GM12878 (cell line): Measurements from ENCODE around the gene MAN2A2. TPM values are rescaled to one million over a fixed set of nuclear protein-coding genes. Genes with fewer than 3 reads are reported as not detected.
A peak's percentile ranks its signal among the peaks of the same experiment; 100 is the strongest.

Experiments
- BHLHE40 ChIP-seq, 2 experiments: fragments of 450-650 bp in 1 of 2; IDR thresholded peaks; 2 replicates each; pipeline ENCODE4 v1.6.1; 2011 to 2017; ENCODE audit warnings: low read depth in 2 of 2, borderline replicate concordance in 1 of 2, improper control_type of control experiment in 1 of 2, low read length in 1 of 2, mild to moderate bottlenecking in 1 of 2
- CEBPB ChIP-seq, 2 experiments: fragments of 150-350 bp in 1 of 2; IDR thresholded peaks; 2 replicates each; pipeline ENCODE4 v1.6.1; 2012 to 2014; ENCODE audit warnings: low read depth in 2 of 2, low read length in 2 of 2, borderline replicate concordance in 1 of 2, inconsistent platforms in 1 of 2
- CUX1 ChIP-seq: IDR thresholded peaks from 2 replicates; pipeline ENCODE4 v1.6.1; 2012; ENCODE audit warnings: improper control_type of control experiment, low read depth, low read length; ENCODE audit not compliant: insufficient replicate concordance
- EP300 ChIP-seq, 2 experiments: fragments of 150-350 bp in 1 of 2; IDR thresholded peaks; 2 replicates each; pipeline ENCODE4 v1.6.1; 2011 to 2012; ENCODE audit warnings: low read depth in 2 of 2, low read length in 2 of 2, borderline replicate concordance in 1 of 2, improper control_type of control experiment in 1 of 2, inconsistent platforms in 1 of 2; ENCODE audit not compliant: control insufficient read depth in 1 of 2
- EZH2 ChIP-seq: IDR thresholded peaks from 2 replicates; pipeline ENCODE4 v1.6.1; 2012; ENCODE audit warnings: low read depth, mild to moderate bottlenecking, control low read depth, inconsistent platforms, low read length, borderline replicate concordance; ENCODE audit not compliant: control insufficient read depth
- HDAC6 ChIP-seq: fragments of 200-600 bp; sonication (generic); IDR thresholded peaks from one replicate; pipeline ENCODE4 v1.8.0; 2017; ENCODE audit warnings: antibody characterized with exemption; ENCODE audit not compliant: unreplicated experiment
- IRF4 ChIP-seq: IDR thresholded peaks from 2 replicates; pipeline ENCODE4 v1.6.1; 2011; ENCODE audit warnings: low read depth, low read length
- JUND ChIP-seq: IDR thresholded peaks from 2 replicates; pipeline ENCODE4 v1.6.1; 2012; ENCODE audit warnings: low read depth, mild to moderate bottlenecking, low read length, improper control_type of control experiment, moderate library complexity
- MEF2A ChIP-seq: IDR thresholded peaks from 2 replicates; pipeline ENCODE4 v1.6.1; 2011; ENCODE audit warnings: low read depth, mild to moderate bottlenecking, low read length, moderate library complexity; ENCODE audit not compliant: insufficient read depth
- MLLT1 ChIP-seq: fragments of 450-650 bp; IDR thresholded peaks from 2 replicates; pipeline ENCODE4 v1.6.1; 2016; ENCODE audit warnings: mild to moderate bottlenecking
- NR2C2 ChIP-seq: IDR thresholded peaks from 2 replicates; pipeline ENCODE4 v1.6.1; 2011; ENCODE audit warnings: borderline replicate concordance, low read depth; ENCODE audit not compliant: control insufficient read depth, insufficient read length
- NRF1 ChIP-seq: conservative IDR thresholded peaks from 2 replicates; pipeline ENCODE4 v1.6.1; 2011; ENCODE audit warnings: mild to moderate bottlenecking, low read depth, low read length, improper control_type of control experiment
- PAX8 ChIP-seq: fragments of 450-650 bp; IDR thresholded peaks from 2 replicates; pipeline ENCODE4 v1.6.1; 2017; ENCODE audit warnings: mild to moderate bottlenecking, moderate library complexity
- POLR2AphosphoS2 ChIP-seq: IDR thresholded peaks from 2 replicates; pipeline ENCODE4 v1.6.1; 2011; ENCODE audit warnings: low read depth, mild to moderate bottlenecking, low read length, improper control_type of control experiment, moderate library complexity
- SMAD1 ChIP-seq: fragments of 450-650 bp; IDR thresholded peaks from 2 replicates; pipeline ENCODE4 v1.6.1; 2018; ENCODE audit warnings: mild to moderate bottlenecking, low read depth; ENCODE audit not compliant: partially characterized antibody
- TAF1 ChIP-seq: IDR thresholded peaks from 2 replicates; pipeline ENCODE4 v1.6.1; 2011; ENCODE audit warnings: mild to moderate bottlenecking, low read depth, low read length, borderline replicate concordance
- USF1 ChIP-seq: IDR thresholded peaks from 2 replicates; pipeline ENCODE4 v1.6.1; 2011; ENCODE audit warnings: borderline replicate concordance, low read depth, mild to moderate bottlenecking, moderate library complexity, mixed read lengths, low read length; ENCODE audit not compliant: insufficient read depth; ENCODE audit errors: extremely low read length
- polyA plus RNA-seq, 11 experiments: library from polyadenylated mRNA; depleted of rRNA in 4 of 11; unstranded in 6 of 11; stranded (reverse) in 5 of 11; fragments of >200 nt; fragmentation: Nextera tagmentation in 4 of 11; fragmentation: Illumina TruSeq in 1 of 11; extraction: Ambion mirVana in 4 of 11; extraction: Trizol in 1 of 11; gene quantifications; 1 replicate in 1 of 11; 2 replicates in 10 of 11; pipeline versions ENCODE4 v1.2.1 to v1.2.3, GENCODE V29; 2011 to 2016; ENCODE audit warnings: inconsistent platforms in 2 of 11, missing spikeins in 2 of 11, low read depth in 1 of 11
- total RNA-seq, 4 experiments: library from RNA; depleted of rRNA in 3 of 4; stranded (reverse); fragments of >200 nt in 3 of 4; fragmentation: Illumina TruSeq in 1 of 4; extraction: Trizol in 1 of 4; gene quantifications; 2 replicates each; pipeline versions ENCODE4 v1.2.1 to v1.2.3, GENCODE V29; 2013 to 2021

The MAN2A2 gene
- total and polyA plus RNA-seq, 10 of the 15 experiments (the other 5 are each of a cell fraction or from before 2014, with no cell fraction given), result 4.2 to 79.4 (median 23.2) TPM

GRCh38 chr15:90934949-90935751 lies 32.0 kb downstream of the MAN2A2 start, which contains the start of gene UNC45A (continued):
- peak; percentile 54; the same call in 1 of the 2 replicates for TF ChIP-seq MLLT1
- TF ChIP-seq HDAC6, result no peak
- no peak for TF ChIP-seq CUX1
- no peak for TF ChIP-seq TAF1
- no peak for TF ChIP-seq CEBPB (IDR thresholded peaks at IDR 0.05; ENCODE audit: borderline replicate concordance in 1 of 2, low read depth in 2 of 2, low read length in 2 of 2)
- TF ChIP-seq BHLHE40 (IDR thresholded peaks at IDR 0.05; ENCODE audit: borderline replicate concordance in 1 of 2, low read depth in 2 of 2, low read length in 1 of 2), result peak; percentile 89 to 97; a peak in 3 of 4 replicates
- TF ChIP-seq PAX8, result no peak
- no peak for TF ChIP-seq MEF2A
- no peak for TF ChIP-seq EP300 (IDR thresholded peaks at IDR 0.05; ENCODE audit: borderline replicate concordance in 1 of 2, control insufficient read depth in 1 of 2, low read depth in 2 of 2, low read length in 2 of 2)
- peak; percentile 43 for TF ChIP-seq NRF1
- no peak for TF ChIP-seq USF1
- no peak for TF ChIP-seq EZH2
- TF ChIP-seq POLR2AphosphoS2, result no peak
- no peak for TF ChIP-seq IRF4
- TF ChIP-seq JUND, result no peak
- no peak for TF ChIP-seq SMAD1
- TF ChIP-seq NR2C2, result no peak
